PC-9 (cell line): Measurements from ENCODE around the gene SOCS1.

Experiments used
- CTCF ChIP-seq: fragments of 200-600 bp; sonication (generic); conservative IDR thresholded peaks from 2 replicates; pipeline ENCODE4 v1.6.1; 2017; ENCODE audit warnings: mixed run types, antibody characterized with exemption, mild to moderate bottlenecking, moderate library complexity
- EZH2 ChIP-seq: fragments of 200-600 bp; sonication (generic); IDR thresholded peaks from 2 replicates; pipeline ENCODE4 v1.8.0; 2017; ENCODE audit warnings: antibody characterized with exemption, low read depth

GRCh38 chr16:11219178-11219577 is 36.8 kb downstream of the SOCS1 start:
- TF ChIP-seq CTCF (no peak), EZH2 (no peak)
